ENCODE results near the gene CEP57.

The CEP57 gene

GRCh38 chr11:95829580-95830259, 39.4 kb downstream of the CEP57 start:
- CTCF ChIA-PET = no interaction called here
- DNase-seq (ENCODE audit: low spot score) = no peak
- TF ChIP-seq CTCF (conservative IDR thresholded peaks at IDR 0.05; ENCODE audit: low read depth) = no peak
- POLR2A ChIA-PET (ENCODE audit: low non-redundant PET) = no interaction called here
- H3K27ac ChIP-seq = no peak overlapping the region

GRCh38 chr11:95831198-95831883, 41.0 kb downstream of the CEP57 start:
- ChIA-PET CTCF (no interaction called here), POLR2A (ENCODE audit: low non-redundant PET) (no interaction called here)
- peak; percentile 45 for DNase-seq (ENCODE audit: low spot score)
- no peak for TF ChIP-seq CTCF (conservative IDR thresholded peaks at IDR 0.05; ENCODE audit: low read depth)
- H3K27ac ChIP-seq = no peak overlapping the region

- no peak for DNase-seq (ENCODE audit: low spot score)
- no peak overlapping the region for H3K27ac ChIP-seq
- CTCF ChIA-PET = no interaction called here
- TF ChIP-seq CTCF (conservative IDR thresholded peaks at IDR 0.05; ENCODE audit: low read depth) = no peak
- POLR2A ChIA-PET (ENCODE audit: low non-redundant PET) = no interaction called here
These were observed 42.5 kb downstream of the CEP57 start for GRCh38 chr11:95832763-95833162.

- DNase-seq (ENCODE audit: low spot score) = no peak
- H3K27ac ChIP-seq = no peak overlapping the region
- CTCF ChIA-PET = no interaction called here
- no peak for TF ChIP-seq CTCF (conservative IDR thresholded peaks at IDR 0.05; ENCODE audit: low read depth)
- POLR2A ChIA-PET (ENCODE audit: low non-redundant PET) = no interaction called here
These were observed 43.1 kb downstream of the CEP57 start for GRCh38 chr11:95833378-95833777.

GRCh38 chr11:95835351-95835750, 45.1 kb downstream of the CEP57 start:
- CTCF ChIA-PET = interaction anchor here (0.6 to 1.7 kb wide), 13 partner anchors 12 to 590 kb away, joined by 3 to 17 read pairs (median 4); partner anchors contain the start of gene MAML2
- H3K27ac ChIP-seq = no peak overlapping the region
- POLR2A ChIA-PET (ENCODE audit: low non-redundant PET) = no interaction called here
- DNase-seq (ENCODE audit: low spot score) = no peak
- no peak for TF ChIP-seq CTCF (conservative IDR thresholded peaks at IDR 0.05; ENCODE audit: low read depth)

- ChIA-PET CTCF (interaction anchor here (0.6 to 1.8 kb wide), 16 partner anchors 13 to 590 kb away, joined by 3 to 17 read pairs (median 3); partner anchors contain the start of gene MAML2), POLR2A (ENCODE audit: low non-redundant PET) (no interaction called here)
- peak; percentile 88 for TF ChIP-seq CTCF (conservative IDR thresholded peaks at IDR 0.05; ENCODE audit: low read depth)
- DNase-seq (ENCODE audit: low spot score) = peak; percentile 78
- no peak overlapping the region for H3K27ac ChIP-seq
These were observed 45.6 kb downstream of the CEP57 start for GRCh38 chr11:95835768-95836488.
